Spleen (tissue), 11 donors: Measurements from ENCODE around the gene SLC29A2. TPM values are rescaled to one million over a fixed set of nuclear protein-coding genes. Genes with fewer than 3 reads are reported as not detected.
"Not testable (repeated sequence)": the region's sequence is repeated elsewhere in the genome, so short reads cannot be mapped to it uniquely, and the experiment has no call there.

ENCODE experiments used
- DNase-seq: peaks from one replicate; pipeline ENCODE4 v3.0.0-alpha.2; 2020
- H3K27ac ChIP-seq, 8 donors: fragments of 200-600 bp; sonication (generic) in 7 of 8; 1 replicate in 4 of 8; 2 replicates in 4 of 8; pipeline versions ENCODE4 v1.5.0 to v1.8.0; 2016 to 2021; ENCODE audit warnings: inconsistent platforms in 4 of 8, mild to moderate bottlenecking in 4 of 8, moderate library complexity in 1 of 8
- H3K27me3 ChIP-seq, 7 donors: fragments of 200-600 bp; sonication (generic) in 6 of 7; replicated peaks in 1 of 7; 1 replicate in 4 of 7; 2 replicates in 3 of 7; pipeline versions ENCODE4 v1.5.0 to v1.8.0; 2016 to 2021; ENCODE audit warnings: inconsistent platforms in 3 of 7, mild to moderate bottlenecking in 1 of 7
- H3K36me3 ChIP-seq, 6 donors: fragments of 200-600 bp; sonication (generic) in 5 of 6; 1 replicate in 4 of 6; 2 replicates in 2 of 6; pipeline versions ENCODE4 v1.5.0 to v1.8.0; 2016 to 2021; ENCODE audit warnings: inconsistent platforms in 2 of 6
- H3K4me1 ChIP-seq, 6 donors: fragments of 200-600 bp; sonication (generic) in 5 of 6; 1 replicate in 3 of 6; 2 replicates in 3 of 6; pipeline versions ENCODE4 v1.5.0 to v1.8.0; 2016 to 2021; ENCODE audit warnings: inconsistent platforms in 3 of 6
- H3K4me3 ChIP-seq, 8 donors: fragments of 200-600 bp; sonication (generic) in 7 of 8; 1 replicate in 4 of 8; 2 replicates in 4 of 8; pipeline versions ENCODE4 v1.5.0 to v1.8.0; 2016 to 2021; ENCODE audit warnings: inconsistent platforms in 4 of 8, mild to moderate bottlenecking in 4 of 8, moderate library complexity in 2 of 8
- H3K9me3 ChIP-seq, 8 donors: fragments of 200-600 bp; sonication (generic) in 7 of 8; 1 replicate in 4 of 8; 2 replicates in 4 of 8; pipeline versions ENCODE4 v1.5.0 to v1.8.0; 2016 to 2021; ENCODE audit warnings: inconsistent platforms in 4 of 8
- CTCF ChIP-seq, 11 experiments: fragments of 200-600 bp in 7 of 11; fragments of 450-650 bp in 4 of 11; sonication (generic) in 4 of 11; IDR thresholded peaks in 8 of 11; conservative IDR thresholded peaks in 3 of 11; 1 replicate in 7 of 11; 2 replicates in 4 of 11; pipeline versions ENCODE4 v1.4.0 to v1.8.0; 2016 to 2021; ENCODE audit warnings: antibody characterized with exemption in 11 of 11, inconsistent platforms in 4 of 11, mild to moderate bottlenecking in 1 of 11
- POLR2A ChIP-seq, 3 donors: fragments of 450-650 bp; IDR thresholded peaks; one replicate each; pipeline ENCODE4 v1.5.1; 2017; ENCODE audit warnings: antibody characterized with exemption in 3 of 3, mild to moderate bottlenecking in 1 of 3
- POLR2AphosphoS5 ChIP-seq, 3 donors: sonication (generic); formaldehyde crosslinking; IDR thresholded peaks; one replicate each; pipeline ENCODE4 v1.5.1; 2017; ENCODE audit warnings: antibody characterized with exemption in 3 of 3
- WGBS, 5 donors: extraction: QIAGEN DNeasy Blood & Tissue Kit in 3 of 5; methylation state at CpG; one replicate each; pipeline versions ENCODE4 v1.1.5 to v1.1.7; 2013 to 2018; 5-methylcytosine and 5-hydroxymethylcytosine counted together
- intact Hi-C: fragments of 100-400 bp; cut with DNase I; formaldehyde crosslinking; loops from one replicate; pipeline ENCODE4 v1.15.0; 2023; ENCODE audit warnings: low total_unique reads
- polyA plus RNA-seq, 3 donors: library from polyadenylated mRNA; stranded (reverse); fragments of 200-250 nt; gene quantifications; one replicate each; pipeline ENCODE4 v1.2.1, GENCODE V29; 2013
- total RNA-seq, 7 donors: library from RNA; depleted of rRNA in 3 of 7; stranded (reverse); fragments of >200 nt in 3 of 7; fragmentation: NEBNext Ultra II Directional in 4 of 7; extraction: Animal tissue kit (Norgen Biotek cat#: 25700) in 4 of 7; gene quantifications; one replicate each; pipeline versions ENCODE4 v1.1.0 to v1.2.1, GENCODE V29; 2016 to 2021
- donor health status: healthy with polysubstance abuse.
- donor health status: DM: no; HTN: no; CAD: no; lungs with moderate emphysema.
- donor health status: DM: no; HTN: no; CAD: no.
- donor health status: Bipolar disorder and iron deficiency.
- donor health status: healthy.
- donor health status: DM: no; HTN: no; CAD: no.
- donor health status: DM: yes; HTN: yes; CAD: no.

The SLC29A2 gene
- total and polyA plus RNA-seq, 10 donors, result 1.9 to 8.4 (median 4.5) TPM

- intact Hi-C loops, result no loop called here
- Histone ChIP-seq H3K36me3 (no peaks in the 10 kb centered on the region), H3K4me1 (peaks cover 0 to 14% (median 6%) of the 10 kb centered on the region in 6 donors), H3K9me3 (no peaks in the 10 kb centered on the region), H3K27ac (no peak overlapping the region), H3K4me3 (no peak overlapping the region), H3K27me3 (no peaks in the 10 kb centered on the region)
- DNase-seq, result peak; percentile 37
- no peak for TF ChIP-seq POLR2A (IDR thresholded peaks at IDR 0.05)
- TF ChIP-seq POLR2AphosphoS5 (IDR thresholded peaks at IDR 0.05), result no peak
- no peak for TF ChIP-seq CTCF (IDR thresholded peaks at IDR 0.05 in 8 of 11, conservative IDR thresholded peaks at IDR 0.05 in 3 of 11)
- 76 to 80% (median 78%) methylated on average over 6 of the region's 6 CpGs for WGBS, 5 donors
Measured at GRCh38 chr11:66361502-66361941, 10.0 kb downstream of the SLC29A2 start.

- Histone ChIP-seq H3K4me3 (no peak overlapping the region), H3K36me3 (no peaks in the 10 kb centered on the region), H3K27me3 (no peaks in the 10 kb centered on the region), H3K27ac (no peak overlapping the region), H3K4me1 (peaks cover 0 to 14% (median 6%) of the 10 kb centered on the region in 6 donors), H3K9me3 (no peaks in the 10 kb centered on the region)
- intact Hi-C loops, result no loop called here
- TF ChIP-seq CTCF (IDR thresholded peaks at IDR 0.05 in 8 of 11, conservative IDR thresholded peaks at IDR 0.05 in 3 of 11) (no peak), POLR2AphosphoS5 (IDR thresholded peaks at IDR 0.05) (no peak), POLR2A (IDR thresholded peaks at IDR 0.05) (no peak)
- peak; percentile 37 for DNase-seq
- WGBS, 5 donors, result 89 to 96% (median 94%) methylated on average over 13 to 15 of the region's 15 CpGs
Measured at GRCh38 chr11:66360406-66361073, 11.0 kb downstream of the SLC29A2 start.

- DNase-seq, result peak; percentile 58
- TF ChIP-seq POLR2A (IDR thresholded peaks at IDR 0.05) (no peak), POLR2AphosphoS5 (IDR thresholded peaks at IDR 0.05) (no peak), CTCF (IDR thresholded peaks at IDR 0.05 in 8 of 11, conservative IDR thresholded peaks at IDR 0.05 in 3 of 11) (no peak)
- Histone ChIP-seq H3K4me3 (no peak overlapping the region), H3K36me3 (no peaks in the 10 kb centered on the region), H3K27me3 (no peaks in the 10 kb centered on the region), H3K9me3 (no peaks in the 10 kb centered on the region), H3K4me1 (peaks cover 0 to 14% (median 6%) of the 10 kb centered on the region in 6 donors), H3K27ac (no peak overlapping the region)
- intact Hi-C loops, result no loop called here
- 69 to 82% (median 77%) methylated on average over 3 of the region's 3 CpGs for WGBS, 5 donors
Measured at GRCh38 chr11:66359662-66360087, 11.9 kb downstream of the SLC29A2 start.

GRCh38 chr11:66350560-66351235 is 20.9 kb downstream of the SLC29A2 start:
- H3K4me1 ChIP-seq, result peaks cover 14 to 33% (median 22%) of the 10 kb centered on the region in 6 donors
- H3K27me3 ChIP-seq, H3K27ac ChIP-seq, H3K4me3 ChIP-seq, intact Hi-C loops, H3K36me3 ChIP-seq, H3K9me3 ChIP-seq: not testable (repeated sequence)
- peak; percentile 24 for DNase-seq
- 78 to 91% (median 89%) methylated on average over 8 of the region's 8 CpGs for WGBS, 5 donors
